GM12874 (cell line): ENCODE data around the gene MAML1.

Experiments used
- TF ChIP-seq, protein P1 (sequence below): IDR thresholded peaks from 2 replicates; pipeline ENCODE4 v1.5.1; 2011; ENCODE audit warnings: low read depth, mild to moderate bottlenecking, control low read depth, low read length, moderate library complexity; ENCODE audit not compliant: insufficient read depth

Gene MAML1

DNA sequence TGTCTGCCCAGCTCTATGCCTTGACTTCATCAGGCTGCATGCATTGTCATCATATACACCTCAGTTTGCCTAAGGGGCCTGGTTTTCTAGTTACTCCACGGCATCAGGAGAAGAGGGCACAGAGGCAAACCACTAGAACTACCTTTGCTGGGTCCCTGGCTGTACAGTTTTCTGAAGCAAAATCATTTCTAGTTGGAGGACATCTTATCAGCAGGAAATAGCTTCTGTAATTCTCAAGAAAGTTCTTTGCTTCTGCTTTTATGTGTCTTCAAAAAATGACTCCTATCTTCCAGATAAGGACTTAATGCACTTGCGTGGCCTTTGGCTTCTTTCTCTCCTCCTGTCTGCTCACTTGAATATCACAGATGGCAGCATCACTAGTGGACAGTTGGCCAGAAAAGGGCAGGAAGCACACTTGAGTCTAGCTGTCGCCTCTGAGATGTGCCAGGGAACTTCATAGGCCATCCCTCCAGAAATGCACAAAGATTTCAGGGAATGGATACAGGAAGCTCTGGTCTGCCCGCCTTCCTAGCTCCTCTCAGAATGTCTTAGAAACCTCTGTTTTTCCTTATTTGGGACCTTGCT is 38.8 kb downstream of the MAML1 start:
- TF ChIP-seq, protein P1, sequence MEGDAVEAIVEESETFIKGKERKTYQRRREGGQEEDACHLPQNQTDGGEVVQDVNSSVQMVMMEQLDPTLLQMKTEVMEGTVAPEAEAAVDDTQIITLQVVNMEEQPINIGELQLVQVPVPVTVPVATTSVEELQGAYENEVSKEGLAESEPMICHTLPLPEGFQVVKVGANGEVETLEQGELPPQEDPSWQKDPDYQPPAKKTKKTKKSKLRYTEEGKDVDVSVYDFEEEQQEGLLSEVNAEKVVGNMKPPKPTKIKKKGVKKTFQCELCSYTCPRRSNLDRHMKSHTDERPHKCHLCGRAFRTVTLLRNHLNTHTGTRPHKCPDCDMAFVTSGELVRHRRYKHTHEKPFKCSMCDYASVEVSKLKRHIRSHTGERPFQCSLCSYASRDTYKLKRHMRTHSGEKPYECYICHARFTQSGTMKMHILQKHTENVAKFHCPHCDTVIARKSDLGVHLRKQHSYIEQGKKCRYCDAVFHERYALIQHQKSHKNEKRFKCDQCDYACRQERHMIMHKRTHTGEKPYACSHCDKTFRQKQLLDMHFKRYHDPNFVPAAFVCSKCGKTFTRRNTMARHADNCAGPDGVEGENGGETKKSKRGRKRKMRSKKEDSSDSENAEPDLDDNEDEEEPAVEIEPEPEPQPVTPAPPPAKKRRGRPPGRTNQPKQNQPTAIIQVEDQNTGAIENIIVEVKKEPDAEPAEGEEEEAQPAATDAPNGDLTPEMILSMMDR = no peak

DNA sequence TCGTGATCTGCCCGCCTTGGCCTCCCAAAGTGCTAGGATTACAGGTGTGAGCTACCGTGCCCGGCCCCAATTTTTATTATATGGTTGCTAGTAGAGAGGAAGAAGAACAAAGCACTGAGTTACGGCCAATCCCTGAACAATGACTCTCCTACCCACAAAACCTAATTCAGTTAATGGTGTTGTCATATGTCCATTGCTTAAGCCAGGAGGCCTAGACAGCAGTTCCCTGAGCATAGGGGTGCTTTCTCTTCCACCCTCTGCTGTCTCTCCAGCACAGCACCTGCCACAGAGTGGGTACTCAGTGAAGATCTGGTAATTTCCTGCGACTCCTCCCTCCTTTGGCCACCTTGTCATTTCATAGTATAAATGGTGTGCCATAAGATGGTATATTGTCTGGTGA is 39.7 kb downstream of the MAML1 start:
- TF ChIP-seq, protein P1 = no peak

DNA sequence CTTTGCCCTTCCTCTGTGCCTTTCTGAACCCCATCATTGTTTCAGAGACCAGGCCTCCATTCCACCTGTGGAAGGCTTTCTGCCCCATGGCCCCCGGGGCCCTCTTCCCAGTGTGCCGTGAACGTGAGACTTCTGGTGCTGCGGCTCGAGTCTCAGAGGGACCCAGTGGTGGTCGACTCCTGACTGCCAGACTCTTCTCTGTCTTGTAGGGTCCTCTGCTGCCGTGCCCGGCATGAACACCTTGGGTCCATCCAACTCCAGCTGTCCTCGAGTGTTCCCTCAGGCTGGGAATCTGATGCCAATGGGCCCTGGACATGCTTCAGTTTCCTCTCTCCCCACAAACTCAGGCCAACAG is 41.0 kb downstream of the MAML1 start:
- TF ChIP-seq, protein P1 = no peak

DNA sequence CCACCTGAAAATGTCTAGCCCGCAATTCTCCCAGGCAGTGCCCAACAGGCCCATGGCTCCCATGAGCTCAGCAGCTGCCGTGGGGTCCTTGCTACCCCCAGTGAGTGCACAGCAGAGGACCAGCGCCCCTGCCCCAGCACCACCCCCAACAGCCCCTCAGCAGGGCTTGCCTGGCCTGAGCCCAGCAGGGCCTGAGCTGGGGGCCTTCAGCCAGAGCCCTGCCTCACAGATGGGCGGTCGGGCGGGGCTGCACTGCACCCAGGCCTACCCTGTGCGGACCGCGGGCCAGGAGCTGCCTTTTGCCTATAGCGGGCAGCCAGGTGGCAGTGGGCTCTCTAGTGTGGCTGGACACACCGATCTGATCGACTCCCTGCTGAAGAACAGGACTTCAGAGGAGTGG is 41.8 kb downstream of the MAML1 start:
- TF ChIP-seq, protein P1 = no peak

DNA sequence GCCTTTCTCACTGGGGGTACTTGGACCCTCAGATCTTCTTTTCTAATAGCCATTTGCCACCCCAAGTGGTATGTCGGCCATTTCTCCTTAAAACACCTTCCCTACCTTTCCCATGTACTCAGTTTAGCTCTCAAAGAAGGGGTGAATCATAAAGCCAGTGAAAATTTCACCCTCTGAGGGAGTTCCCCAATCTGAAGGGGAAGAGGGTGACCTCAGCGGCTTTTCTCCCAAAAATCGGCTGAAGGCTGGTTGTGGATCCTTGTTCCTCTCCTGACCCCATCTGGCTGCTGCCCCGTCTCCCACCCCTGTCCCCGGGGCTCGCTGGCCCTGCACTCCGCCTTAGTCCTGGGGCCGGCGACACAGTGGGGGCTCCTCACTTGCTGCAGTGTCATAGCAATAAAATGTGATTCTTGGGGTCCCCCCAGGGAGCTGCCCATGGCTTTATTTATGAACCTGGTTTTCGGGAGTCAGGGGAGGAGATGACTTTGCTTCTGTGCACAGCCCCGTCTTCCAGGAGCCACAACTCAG is 43.9 kb downstream of the MAML1 start:
- TF ChIP-seq, protein P1 = no peak

DNA sequence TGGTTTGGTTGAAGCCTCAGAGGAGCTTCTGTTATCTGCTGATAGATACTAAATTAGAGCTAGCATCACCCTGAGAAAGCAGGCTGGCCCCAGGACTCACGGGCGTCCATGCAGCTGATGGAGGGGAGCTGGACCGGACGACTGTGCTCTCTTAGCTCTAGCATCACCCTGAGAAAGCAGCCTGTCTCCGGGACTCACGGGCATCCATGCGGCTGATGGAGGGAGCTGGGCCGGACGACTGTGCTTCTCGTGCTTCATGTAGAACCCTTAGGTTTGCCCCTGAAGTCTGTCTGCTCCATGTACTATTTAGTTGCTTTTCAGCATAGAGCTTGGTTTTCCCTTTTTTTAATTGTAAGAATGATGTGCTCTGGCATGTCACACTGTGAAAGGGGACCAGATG is 44.8 kb downstream of the MAML1 start:
- TF ChIP-seq, protein P1 = no peak

DNA sequence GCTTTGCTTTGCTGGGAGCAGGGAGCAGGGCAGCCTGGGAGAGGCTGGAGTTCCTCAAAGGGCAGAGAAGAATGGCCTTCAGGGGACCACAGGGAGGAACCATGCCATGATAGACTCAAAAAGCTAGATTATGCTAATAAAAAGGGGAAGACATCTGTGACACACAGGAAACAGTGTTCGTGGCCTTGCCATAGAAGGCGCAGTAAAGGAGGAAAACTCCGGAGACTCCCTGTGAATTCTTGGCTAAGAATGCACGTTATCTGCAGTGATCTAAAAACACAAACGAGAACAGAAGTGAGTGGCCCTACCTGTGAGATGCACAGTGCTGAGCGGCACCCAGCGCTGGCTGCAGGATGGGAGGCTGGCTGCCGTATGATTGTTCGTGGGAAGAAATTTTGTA is 45.3 kb downstream of the MAML1 start:
- TF ChIP-seq, protein P1 = no peak
